GM12892 (cell line): ENCODE results near the gene MPG.

Source experiments
- POLR2A ChIP-seq: IDR thresholded peaks from 2 replicates; pipeline ENCODE4 v1.6.1; 2011; ENCODE audit warnings: low read depth, low read length, control low read depth
- TAF1 ChIP-seq: IDR thresholded peaks from 2 replicates; pipeline ENCODE4 v1.6.1; 2011; ENCODE audit warnings: low read depth, mild to moderate bottlenecking, control low read depth, low read length, borderline replicate concordance

- TF ChIP-seq TAF1 (no peak), POLR2A (no peak)
These were observed 41.6 kb upstream of the MPG start for GRCh38 chr16:36336-36984.
